HG02571 (cell line): ENCODE measurements around the gene ARHGAP15.

ENCODE experiments used
- ATAC-seq: cut with Tn5 transposase; IDR thresholded peaks from one replicate; pipeline ENCODE4 v1.9.1; 2021; ENCODE audit warnings: mild to moderate bottlenecking, moderate library complexity; ENCODE audit not compliant: unreplicated experiment

ARHGAP15 gene

GRCh38 chr2:143434445-143434844 lies 305.2 kb downstream of the ARHGAP15 start:
- no peak for ATAC-seq

DNA sequence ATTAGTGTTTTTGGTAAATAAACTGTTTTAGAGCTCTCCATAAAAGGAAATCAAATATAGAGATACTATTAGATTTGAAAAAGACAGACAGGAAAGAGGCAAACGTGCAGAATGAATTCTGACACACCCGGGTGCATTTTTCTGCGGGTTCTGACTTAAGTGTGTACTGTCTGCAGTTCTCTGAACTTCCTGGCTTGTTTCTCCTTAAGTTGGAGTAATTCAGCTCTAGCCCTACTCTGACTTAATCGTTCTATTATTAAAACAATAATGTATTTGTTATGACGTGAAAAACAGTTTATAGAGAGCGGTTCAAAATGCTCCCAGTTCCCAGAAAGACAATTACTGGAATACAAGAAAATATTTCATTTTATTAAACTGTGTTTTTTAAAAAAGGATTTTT lies 305.9 kb downstream of the ARHGAP15 start:
- ATAC-seq = no peak

DNA sequence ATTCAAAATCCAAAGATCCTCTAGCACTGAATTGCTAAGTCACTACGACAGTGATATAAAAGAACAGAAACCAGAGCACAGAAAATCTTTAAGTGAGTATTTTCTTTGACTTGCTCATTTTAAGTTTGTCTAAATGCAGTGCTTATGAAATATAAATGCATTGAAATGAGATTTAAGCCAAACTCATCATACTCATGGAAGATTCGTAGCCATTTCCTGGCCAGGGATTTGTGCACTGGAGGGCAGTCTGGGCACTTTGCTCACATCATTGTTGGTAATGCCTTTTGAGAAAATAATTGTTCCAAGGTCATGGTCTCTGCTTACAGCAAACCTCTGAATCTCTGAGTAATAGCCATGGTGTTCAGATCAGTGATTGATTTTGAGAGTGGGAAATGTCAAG lies 307.7 kb downstream of the ARHGAP15 start:
- ATAC-seq = no peak

- ATAC-seq = no peak
These were observed 311.3 kb downstream of the ARHGAP15 start for GRCh38 chr2:143440411-143441012.

GRCh38 chr2:143442193-143442592 lies 313.0 kb downstream of the ARHGAP15 start:
- no peak for ATAC-seq

GRCh38 chr2:143451642-143452281 lies 322.5 kb downstream of the ARHGAP15 start:
- peak; percentile 54 for ATAC-seq

DNA sequence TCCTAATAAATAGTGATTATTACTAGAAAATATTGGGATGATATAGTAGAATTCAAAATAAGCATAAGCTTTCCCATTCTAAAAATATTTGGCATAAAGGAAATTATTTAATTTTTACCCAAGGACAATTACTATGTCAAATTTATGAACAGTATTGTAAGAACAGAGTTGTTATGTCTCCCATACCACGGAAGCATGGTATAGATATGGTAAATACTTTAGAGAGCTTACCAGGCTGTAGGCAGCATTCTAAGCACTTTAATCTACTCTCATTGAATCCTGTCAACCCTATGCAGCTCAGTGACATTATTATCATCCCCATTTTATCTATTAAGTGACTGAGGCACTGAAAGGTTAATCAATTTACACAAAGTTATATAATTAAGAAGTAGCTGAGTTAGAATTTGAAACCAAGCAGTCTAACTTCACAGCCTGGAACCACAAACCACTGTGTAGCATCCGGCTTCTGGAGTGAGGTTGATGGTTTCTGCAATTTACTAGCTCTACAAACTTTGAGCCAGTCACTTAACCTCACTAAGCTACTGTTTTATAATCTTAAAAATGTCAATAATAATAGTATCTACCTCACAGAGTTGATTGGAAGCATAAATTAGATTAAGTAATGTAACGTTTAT lies 323.7 kb downstream of the ARHGAP15 start:
- no peak for ATAC-seq

DNA sequence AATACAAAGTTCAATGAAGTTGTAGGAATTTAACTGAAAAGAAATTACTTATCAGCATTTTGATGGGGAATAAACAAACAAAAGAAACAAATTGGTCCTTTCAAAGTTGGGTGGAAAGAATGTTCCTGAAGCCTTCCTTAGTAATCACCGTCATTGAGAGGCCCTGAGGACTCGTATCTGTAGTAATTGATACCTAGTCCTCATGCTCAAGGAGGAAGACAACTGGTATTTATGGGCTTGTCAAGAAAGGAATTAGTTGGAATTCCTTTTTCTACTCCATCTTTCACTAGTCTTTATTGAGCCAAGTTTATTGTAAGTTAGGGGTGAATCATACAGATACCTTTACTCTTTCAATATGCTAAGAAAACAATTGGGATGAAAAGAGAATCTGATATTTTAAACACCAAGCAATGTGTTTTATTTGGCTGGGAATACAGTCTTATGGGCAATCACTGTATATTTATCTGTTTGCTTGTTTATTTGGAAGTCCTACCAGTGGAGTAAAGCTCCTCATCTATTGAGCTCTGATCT lies 324.8 kb downstream of the ARHGAP15 start:
- ATAC-seq = no peak

DNA sequence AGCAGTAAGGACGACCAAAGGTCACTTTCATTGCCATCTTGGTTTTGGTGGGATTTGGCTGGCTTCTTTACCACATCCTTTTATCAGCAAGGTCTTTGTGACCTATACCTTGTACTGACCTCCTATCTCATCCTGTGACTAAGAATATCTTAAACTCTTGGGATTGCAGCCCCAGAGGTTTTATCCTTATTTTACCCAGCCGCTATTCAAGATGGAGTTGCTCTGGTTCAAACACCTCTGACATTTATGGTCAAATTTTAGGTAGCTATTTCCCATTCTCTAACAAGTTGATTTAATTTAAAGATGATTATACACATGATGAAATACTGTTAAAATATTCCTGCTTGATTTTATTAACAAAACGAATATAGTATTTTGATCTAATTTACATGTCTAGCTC lies 326.1 kb downstream of the ARHGAP15 start:
- no peak for ATAC-seq

DNA sequence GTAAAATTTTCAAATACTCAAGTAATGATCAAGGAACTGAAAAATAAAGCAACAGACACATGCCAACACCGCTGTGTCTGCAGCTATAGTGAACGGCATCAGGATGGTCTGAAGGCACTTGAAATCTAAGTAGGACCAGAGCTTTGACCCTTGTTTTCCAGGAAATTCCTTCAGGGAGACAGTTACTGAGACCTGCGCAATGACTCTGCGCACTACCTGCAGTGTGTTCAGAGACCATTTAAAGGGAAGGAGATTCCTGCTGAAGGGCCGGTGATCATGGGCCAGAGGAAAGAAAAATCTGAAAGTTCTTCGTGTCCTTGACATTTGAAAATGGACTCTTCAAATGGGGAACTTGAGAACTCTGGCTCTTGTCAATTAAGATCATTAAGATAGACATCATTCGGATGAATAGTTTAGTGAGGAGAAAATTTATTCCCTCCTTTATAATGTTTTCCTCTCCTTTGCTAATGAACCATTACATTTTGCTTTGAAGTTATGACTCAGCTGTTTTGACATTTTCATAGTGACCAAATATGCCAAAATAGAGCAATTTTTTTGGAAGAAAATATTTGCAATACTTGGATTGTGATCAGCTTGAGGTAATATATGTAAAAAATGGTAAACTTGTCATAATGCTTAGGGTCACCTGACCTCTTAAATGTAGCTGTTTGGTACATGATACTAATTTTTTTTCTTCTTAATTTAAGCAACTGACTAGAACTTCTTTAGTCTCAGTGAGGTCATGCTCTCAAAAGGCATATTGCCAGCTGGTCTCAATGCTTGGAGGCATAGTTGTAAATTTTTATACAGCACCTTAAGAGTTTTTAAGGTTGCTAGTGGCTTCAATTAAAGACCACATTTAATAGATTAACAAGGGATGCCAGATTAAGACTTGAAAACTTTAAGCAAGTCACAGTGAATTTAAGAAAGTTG lies 329.3 kb downstream of the ARHGAP15 start:
- ATAC-seq = no peak

GRCh38 chr2:143460382-143460781 lies 331.2 kb downstream of the ARHGAP15 start:
- ATAC-seq = no peak

DNA sequence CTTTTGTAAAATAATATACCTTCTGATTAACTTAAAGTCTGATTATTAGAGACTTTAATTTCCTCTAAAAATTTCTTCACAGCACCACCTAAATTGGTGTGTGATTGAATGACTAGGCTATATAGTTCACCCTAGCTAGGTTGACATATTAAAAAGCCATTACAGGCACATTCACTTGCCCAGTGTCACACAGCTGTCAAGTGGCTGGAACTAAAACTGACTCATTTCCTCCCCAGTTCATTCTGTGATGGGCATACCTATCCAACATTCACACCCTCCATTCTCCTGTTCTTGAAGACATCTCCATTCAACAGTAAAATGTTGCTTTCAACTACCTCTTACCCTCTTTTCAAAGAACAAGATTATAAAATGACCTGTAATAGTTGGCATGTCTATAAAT lies 334.5 kb downstream of the ARHGAP15 start:
- ATAC-seq = no peak

GRCh38 chr2:143466391-143466790 lies 337.2 kb downstream of the ARHGAP15 start:
- ATAC-seq = no peak

DNA sequence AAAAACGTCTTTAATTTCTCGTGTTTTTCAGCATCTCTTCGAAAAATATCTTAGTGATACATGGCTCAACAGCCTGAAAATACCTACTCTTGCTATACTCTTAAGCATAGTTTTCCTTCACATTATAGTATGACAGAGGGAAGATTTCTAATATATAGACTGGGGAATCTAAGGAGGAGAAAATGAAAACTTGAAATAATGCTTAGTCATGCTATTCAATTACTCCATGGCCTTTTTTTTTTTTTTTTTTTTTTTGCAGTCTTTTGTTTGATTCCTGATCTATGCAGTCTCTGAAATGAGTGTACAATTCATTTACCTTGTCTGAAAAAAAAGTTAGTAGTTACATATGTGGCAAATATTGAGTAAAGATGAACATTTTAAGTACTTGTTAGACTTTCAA lies 337.8 kb downstream of the ARHGAP15 start:
- ATAC-seq = no peak

DNA sequence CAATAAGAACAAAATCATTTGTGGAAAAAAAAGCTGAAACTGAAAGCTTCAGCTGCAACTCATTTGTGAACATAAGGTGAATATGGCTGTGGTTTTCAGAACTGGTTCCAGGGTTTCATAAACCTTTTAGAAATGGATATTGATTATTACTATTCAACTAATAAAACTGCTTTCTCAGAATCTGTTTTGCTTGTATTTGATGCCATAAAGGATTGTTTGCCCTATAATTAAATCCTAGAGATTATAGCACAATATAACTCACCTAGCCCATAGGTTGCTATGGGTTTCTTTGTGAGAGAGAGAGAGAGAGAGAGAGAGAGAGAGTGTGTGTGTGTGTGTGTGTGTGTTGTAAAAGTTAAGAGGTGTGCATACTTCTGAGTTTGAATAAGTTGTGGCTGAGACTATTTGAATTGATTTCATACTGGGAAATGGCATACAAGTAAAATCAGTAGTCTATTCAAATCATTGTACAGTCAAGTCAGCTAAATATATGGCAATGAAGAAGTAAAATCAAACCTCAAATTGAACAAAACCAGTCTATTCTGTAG lies 339.2 kb downstream of the ARHGAP15 start:
- ATAC-seq = peak; percentile 89

GRCh38 chr2:143469323-143469722 lies 340.1 kb downstream of the ARHGAP15 start:
- no peak for ATAC-seq

GRCh38 chr2:143471550-143471949 lies 342.3 kb downstream of the ARHGAP15 start:
- ATAC-seq = no peak

- ATAC-seq = no peak
These were observed 344.0 kb downstream of the ARHGAP15 start for GRCh38 chr2:143473216-143473615.

DNA sequence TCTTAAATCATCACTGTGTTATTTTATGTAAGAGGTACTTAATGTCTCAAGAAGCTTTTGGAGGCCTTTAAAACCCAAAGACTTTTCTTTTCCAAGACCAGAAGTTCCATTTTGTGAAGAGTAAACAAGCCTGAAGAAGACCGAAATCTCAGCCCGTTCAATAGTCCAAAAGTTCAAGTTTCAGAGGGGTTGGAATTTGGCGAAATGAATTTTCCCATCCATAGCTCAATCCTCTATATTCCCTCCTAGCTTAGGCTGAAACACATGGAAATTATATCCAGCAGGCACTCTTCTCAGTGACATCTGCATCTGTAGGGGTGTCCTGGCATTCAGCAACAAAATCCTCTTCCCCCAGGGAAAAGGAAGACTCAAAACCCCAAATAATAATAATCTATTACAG lies 344.6 kb downstream of the ARHGAP15 start:
- ATAC-seq = no peak

DNA sequence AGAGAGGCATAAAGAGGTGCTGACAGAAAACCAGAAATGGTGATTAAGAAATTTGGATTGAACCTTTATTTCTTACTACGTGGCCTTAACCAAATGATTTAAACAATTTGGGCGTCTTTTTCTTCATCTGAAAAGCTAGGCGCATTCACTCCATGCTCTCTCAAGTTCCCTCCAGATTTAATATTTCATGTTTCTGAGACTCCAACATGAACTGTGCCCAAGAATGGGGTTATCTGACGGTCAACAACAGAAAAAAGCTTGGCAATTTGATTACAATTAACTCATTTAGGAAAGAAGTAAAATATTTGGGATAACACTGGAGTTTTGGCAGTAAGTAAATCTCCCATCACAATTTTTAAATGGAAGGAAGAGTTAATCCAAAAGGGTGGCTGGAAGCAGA lies 345.4 kb downstream of the ARHGAP15 start:
- ATAC-seq = no peak
